Activated CD4-positive, alpha-beta memory T cell treated with anti-CD3 and anti-CD28 coated beads, Interleukin-2, amount 10 ng/mL, durations not matched to agents 7 days and 5 days (primary cell): ENCODE data around the gene STIL. TPM values are rescaled to one million over a fixed set of nuclear protein-coding genes. Genes with fewer than 3 reads are reported as not detected.

ENCODE experiments used
- CTCF ChIA-PET: fragments of 350-600 bp; sonication (Branson Sonifier 250); formaldehyde crosslinking; loops from one replicate; lab custom pipeline; 2021; ENCODE audit warnings: antibody characterized with exemption, inconsistent platforms; lab: Charles Lee
- POLR2A ChIA-PET: fragments of 350-600 bp; sonication (Branson Sonifier 250); formaldehyde crosslinking; loops from one replicate; lab custom pipeline; 2021; ENCODE audit warnings: antibody characterized with exemption; lab: Charles Lee
- DNase-seq: peaks from one replicate; pipeline ENCODE4 v3.0.0-alpha.2; 2020
- H3K27ac Mint-ChIP-seq: one replicate; pipeline ENCODE4 v1.8.0; 2021; ENCODE audit warnings: mild to moderate bottlenecking, mixed read lengths
- H3K27me3 Mint-ChIP-seq: one replicate; pipeline ENCODE4 v1.8.0; 2021; ENCODE audit warnings: mixed read lengths
- H3K36me3 Mint-ChIP-seq: one replicate; pipeline ENCODE4 v1.8.0; 2021; ENCODE audit warnings: low read depth, mixed read lengths
- H3K4me1 Mint-ChIP-seq: one replicate; pipeline ENCODE4 v1.8.0; 2021; ENCODE audit warnings: mixed read lengths
- H3K4me3 Mint-ChIP-seq: one replicate; pipeline ENCODE4 v1.8.0; 2021; ENCODE audit warnings: mild to moderate bottlenecking, mixed read lengths
- H3K9me3 Mint-ChIP-seq: one replicate; pipeline ENCODE4 v1.8.0; 2021; ENCODE audit warnings: mixed read lengths
- total RNA-seq, 2 experiments: library from RNA; stranded (reverse); gene quantifications; one replicate each; pipeline ENCODE4 v1.2.3, GENCODE V29; 2021

The STIL gene
- total RNA-seq, 2 experiments from 2014 or later, result 40.4 to 40.8 TPM

GRCh38 chr1:47230692-47231300, 83.2 kb downstream of the STIL start:
- Mint-ChIP-seq H3K27ac (no peak overlapping the region), H3K4me3 (no peak overlapping the region), H3K36me3 (peaks cover 4% of the 10 kb centered on the region), H3K27me3 (peaks cover 89% of the 10 kb centered on the region), H3K4me1 (peaks cover 38% of the 10 kb centered on the region), H3K9me3 (no peaks in the 10 kb centered on the region)
- ChIA-PET CTCF (no interaction called here), POLR2A (interaction anchor here (1.0 kb wide), 1 partner anchor 11 kb away, joined by 4 read pairs; no protein-coding TSS in a partner anchor)
- no peak for DNase-seq

- ChIA-PET POLR2A (interaction anchor here (1.0 to 1.6 kb wide), 2 partner anchors 11 to 50 kb away, joined by 3 to 4 read pairs; no protein-coding TSS in a partner anchor), CTCF (no interaction called here)
- no peak for DNase-seq
- Mint-ChIP-seq H3K27me3 (peaks cover 88% of the 10 kb centered on the region), H3K4me3 (no peak overlapping the region), H3K36me3 (peaks cover 4% of the 10 kb centered on the region), H3K27ac (no peak overlapping the region), H3K4me1 (peaks cover 32% of the 10 kb centered on the region), H3K9me3 (no peaks in the 10 kb centered on the region)
These were observed 83.9 kb downstream of the STIL start for GRCh38 chr1:47229886-47230691.

- Mint-ChIP-seq H3K27ac (no peak overlapping the region), H3K36me3 (peaks cover 4% of the 10 kb centered on the region), H3K4me1 (peaks cover 31% of the 10 kb centered on the region), H3K27me3 (peaks cover 84% of the 10 kb centered on the region), H3K4me3 (no peak overlapping the region), H3K9me3 (no peaks in the 10 kb centered on the region)
- no peak for DNase-seq
- ChIA-PET CTCF (no interaction called here), POLR2A (interaction anchor here (1.6 kb wide), 1 partner anchor 50 kb away, joined by 3 read pairs; no protein-coding TSS in a partner anchor)
These were observed 84.7 kb downstream of the STIL start for GRCh38 chr1:47229031-47229885.

GRCh38 chr1:47228644-47229030, 85.3 kb downstream of the STIL start:
- H3K9me3 Mint-ChIP-seq, result no peaks in the 10 kb centered on the region
- peaks cover 4% of the 10 kb centered on the region for H3K36me3 Mint-ChIP-seq
- H3K4me1 Mint-ChIP-seq, result peaks cover 29% of the 10 kb centered on the region
- ChIA-PET CTCF (no interaction called here), POLR2A (interaction anchor here (1.6 kb wide), 1 partner anchor 49 kb away, joined by 3 read pairs; no protein-coding TSS in a partner anchor)
- peaks cover 77% of the 10 kb centered on the region for H3K27me3 Mint-ChIP-seq
- no peak overlapping the region for H3K4me3 Mint-ChIP-seq
- no peak for DNase-seq
- H3K27ac Mint-ChIP-seq, result no peak overlapping the region

- Mint-ChIP-seq H3K4me1 (peaks cover 29% of the 10 kb centered on the region), H3K27me3 (peaks cover 67% of the 10 kb centered on the region), H3K36me3 (peaks cover 4% of the 10 kb centered on the region), H3K27ac (no peak overlapping the region), H3K4me3 (no peak overlapping the region), H3K9me3 (no peaks in the 10 kb centered on the region)
- POLR2A ChIA-PET, result interaction anchor here (1.1 kb wide), 1 partner anchor 16 kb away, joined by 4 read pairs; no protein-coding TSS in a partner anchor
- no peak for DNase-seq
- CTCF ChIA-PET, result interaction anchor here (0.8 to 1.4 kb wide), 3 partner anchors 34 to 210 kb away, joined by 3 to 5 read pairs (median 4); partner anchors contain the start of gene FOXD2
These were observed 86.4 kb downstream of the STIL start for GRCh38 chr1:47227341-47228232.

- Mint-ChIP-seq H3K36me3 (peaks cover 4% of the 10 kb centered on the region), H3K27me3 (peaks cover 62% of the 10 kb centered on the region), H3K27ac (no peak overlapping the region), H3K4me3 (no peak overlapping the region), H3K4me1 (peaks cover 24% of the 10 kb centered on the region), H3K9me3 (no peaks in the 10 kb centered on the region)
- POLR2A ChIA-PET, result interaction anchor here (1.1 kb wide), 1 partner anchor 15 kb away, joined by 4 read pairs; no protein-coding TSS in a partner anchor
- DNase-seq, result no peak
- CTCF ChIA-PET, result interaction anchor here (1.0 to 1.4 kb wide), 2 partner anchors 34 to 211 kb away, joined by 3 to 5 read pairs; partner anchors contain the start of gene FOXD2
These were observed 87.1 kb downstream of the STIL start for GRCh38 chr1:47226839-47227215.

GRCh38 chr1:47226121-47226838, 87.7 kb downstream of the STIL start:
- DNase-seq, result no peak
- Mint-ChIP-seq H3K27me3 (peaks cover 57% of the 10 kb centered on the region), H3K36me3 (no peaks in the 10 kb centered on the region), H3K4me1 (peaks cover 19% of the 10 kb centered on the region), H3K27ac (no peak overlapping the region), H3K9me3 (no peaks in the 10 kb centered on the region), H3K4me3 (no peak overlapping the region)
- ChIA-PET CTCF (no interaction called here), POLR2A (interaction anchor here (1.1 kb wide), 1 partner anchor 14 kb away, joined by 4 read pairs; no protein-coding TSS in a partner anchor)

GRCh38 chr1:47225430-47226100, 88.4 kb downstream of the STIL start:
- Mint-ChIP-seq H3K4me3 (no peak overlapping the region), H3K27me3 (peaks cover 50% of the 10 kb centered on the region), H3K27ac (no peak overlapping the region), H3K36me3 (no peaks in the 10 kb centered on the region), H3K9me3 (no peaks in the 10 kb centered on the region), H3K4me1 (peaks cover 16% of the 10 kb centered on the region)
- CTCF ChIA-PET, result no interaction called here
- DNase-seq, result no peak
- POLR2A ChIA-PET, result no interaction called here

GRCh38 chr1:47224676-47225399, 89.1 kb downstream of the STIL start:
- H3K4me1 Mint-ChIP-seq, result peaks cover 9% of the 10 kb centered on the region
- H3K36me3 Mint-ChIP-seq, result no peaks in the 10 kb centered on the region
- DNase-seq, result no peak
- H3K4me3 Mint-ChIP-seq, result no peak overlapping the region
- CTCF ChIA-PET, result interaction anchor here (1.4 kb wide), 1 partner anchor 38 kb away, joined by 4 read pairs; no protein-coding TSS in a partner anchor
- POLR2A ChIA-PET, result no interaction called here
- H3K27me3 Mint-ChIP-seq, result peaks cover 43% of the 10 kb centered on the region
- no peak overlapping the region for H3K27ac Mint-ChIP-seq
- H3K9me3 Mint-ChIP-seq, result no peaks in the 10 kb centered on the region

GRCh38 chr1:47223921-47224675, 89.8 kb downstream of the STIL start:
- CTCF ChIA-PET, result interaction anchor here (1.4 kb wide), 1 partner anchor 38 kb away, joined by 4 read pairs; no protein-coding TSS in a partner anchor
- no peak for DNase-seq
- Mint-ChIP-seq H3K4me1 (peaks cover 3% of the 10 kb centered on the region), H3K4me3 (no peak overlapping the region), H3K9me3 (no peaks in the 10 kb centered on the region), H3K27me3 (peaks cover 35% of the 10 kb centered on the region), H3K36me3 (no peaks in the 10 kb centered on the region), H3K27ac (no peak overlapping the region)
- POLR2A ChIA-PET, result no interaction called here
